Stimulated activated CD8-positive, alpha-beta memory T cell treated with anti-CD3 and anti-CD28 coated beads, Interleukin-12 subunit alpha, Interleukin-12 subunit beta, amount 100 ng/mL, for 4 hours (primary cell): Measurements from ENCODE around the gene JPH2.
"Not testable (repeated sequence)": the region's sequence is repeated elsewhere in the genome, so short reads cannot be mapped to it uniquely, and the experiment has no call there.

Experiments used
- DNase-seq: peaks from one replicate; pipeline ENCODE4 v3.0.0-alpha.2; 2020; ENCODE audit warnings: low read depth

The JPH2 gene

GRCh38 chr20:44187054-44187771 lies at the start of gene JPH2:
Gene JPH2 (minus strand): TSS chr20:44187188. CDS start chr20:44186705, 483 bp downstream.
- DNase-seq = no peak

DNA sequence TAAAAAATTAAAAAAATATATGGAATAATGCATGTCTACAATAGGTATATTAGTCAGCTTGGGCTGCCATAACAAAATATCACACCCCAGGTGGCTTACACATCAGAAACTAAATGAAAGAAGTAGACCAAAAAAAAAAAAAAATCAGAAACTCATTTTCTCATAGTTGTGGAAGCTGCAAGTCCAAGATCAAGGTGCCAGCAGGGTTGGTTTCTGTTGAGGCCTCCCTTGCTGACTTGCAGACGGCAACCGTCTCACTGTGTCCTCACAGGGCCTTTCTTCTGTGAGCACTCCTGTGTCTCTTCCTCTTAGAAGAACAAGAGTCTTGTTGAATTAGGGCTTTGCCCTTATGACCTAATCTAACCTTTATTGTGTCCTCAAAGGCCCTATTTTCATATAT lies 48.7 kb upstream of the JPH2 start:
- no peak for DNase-seq

DNA sequence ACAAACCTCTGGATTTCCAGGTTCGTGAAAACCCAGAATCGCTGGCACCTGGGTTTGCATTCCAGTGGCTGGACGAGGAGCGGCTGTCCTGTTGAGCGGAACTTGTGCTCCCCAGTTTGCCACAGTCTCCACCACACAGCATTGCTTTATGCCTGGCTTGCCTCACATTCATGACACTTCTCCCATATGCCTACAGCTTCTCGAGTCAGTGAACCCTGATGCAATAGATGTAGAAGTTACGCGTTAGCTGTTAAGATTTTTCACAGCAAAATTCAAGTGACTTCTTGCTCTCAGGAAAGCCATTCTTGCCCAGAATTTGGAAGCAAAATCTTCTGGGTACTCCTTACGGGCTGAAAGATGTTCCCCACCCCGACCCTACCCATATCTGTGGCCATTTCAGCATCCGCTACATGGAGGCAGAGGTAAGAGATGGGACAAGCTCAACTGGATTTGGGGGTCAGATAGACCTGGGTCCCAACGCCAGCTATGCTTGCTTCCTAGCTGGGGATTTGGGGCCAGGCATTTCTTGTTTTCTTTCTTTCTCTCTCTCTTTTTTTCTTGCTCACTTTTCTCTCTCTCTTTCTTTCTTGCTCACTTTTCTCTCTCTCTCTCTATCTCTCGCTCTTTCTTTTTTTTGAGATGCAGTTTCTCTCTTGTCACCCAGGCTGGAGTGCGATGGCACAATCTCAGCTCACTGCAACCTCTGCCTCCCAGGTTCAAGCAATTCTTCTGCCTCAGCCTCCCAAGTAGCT lies 47.8 kb upstream of the JPH2 start:
- no peak for DNase-seq

- DNase-seq = no peak
Observed at GRCh38 chr20:44233436-44234016, 46.5 kb upstream of the JPH2 start.

- DNase-seq = not testable (repeated sequence)
Observed at GRCh38 chr20:44232469-44232856, 45.5 kb upstream of the JPH2 start.

- no peak for DNase-seq
Observed at GRCh38 chr20:44231713-44232468, 44.9 kb upstream of the JPH2 start.

DNA sequence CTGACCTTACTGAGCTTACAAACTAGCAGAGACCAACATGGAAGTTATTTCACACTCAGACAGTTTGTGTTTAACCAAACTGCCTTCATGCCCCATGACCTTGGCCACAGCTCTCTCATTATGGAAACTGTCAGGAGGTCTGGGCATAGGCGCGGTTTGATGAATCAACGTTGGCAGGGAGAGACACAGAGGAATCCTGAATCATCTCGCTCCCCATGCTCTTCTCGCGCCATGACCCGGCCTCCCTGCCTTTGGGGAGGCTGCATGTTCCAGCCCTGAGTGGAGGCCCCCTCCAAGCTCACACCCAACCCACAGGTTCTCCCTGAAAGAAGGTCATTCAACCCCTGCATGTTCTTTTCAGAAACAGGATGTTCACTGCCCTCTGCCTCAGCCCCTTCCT lies 44.2 kb upstream of the JPH2 start:
- no peak for DNase-seq

DNA sequence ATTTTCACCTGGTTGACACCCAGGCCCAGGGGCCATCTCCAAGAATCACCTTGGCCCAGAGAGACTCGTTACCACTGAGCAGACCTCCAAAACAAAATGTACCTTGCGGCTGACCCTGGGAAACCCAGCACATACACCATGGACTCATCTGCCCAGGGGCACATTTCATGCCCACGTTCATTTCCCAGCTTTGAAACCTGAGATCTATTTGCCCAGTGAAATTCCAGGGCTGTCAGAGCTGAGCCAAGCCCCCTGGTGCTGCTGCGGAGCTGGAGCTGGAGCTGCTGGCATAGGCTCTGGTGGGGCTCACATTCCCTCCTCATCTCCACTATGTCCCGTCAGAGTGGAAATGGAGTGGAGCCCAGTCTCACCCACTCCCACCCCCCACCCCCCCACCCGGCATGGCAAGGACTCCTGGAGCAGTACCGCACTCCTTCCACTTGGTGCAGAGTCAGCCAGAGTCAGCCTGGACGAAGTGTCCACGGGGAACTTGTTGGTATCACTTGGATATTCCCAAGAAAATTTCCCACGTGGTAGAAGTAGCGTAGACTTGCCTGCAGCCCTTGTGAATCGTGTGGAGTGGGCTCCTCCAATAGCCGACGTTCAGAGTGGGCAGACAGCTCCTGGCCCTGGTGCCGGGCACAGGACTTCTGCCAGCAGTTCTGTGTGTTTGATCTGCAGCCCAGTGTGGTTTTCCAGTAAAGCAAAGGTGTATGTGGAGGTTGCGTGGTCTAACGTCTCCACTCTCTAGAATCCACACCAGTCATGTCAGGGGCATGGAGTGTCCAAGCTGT lies 41.7 kb upstream of the JPH2 start:
- DNase-seq = no peak

GRCh38 chr20:44224637-44225036 lies 37.6 kb upstream of the JPH2 start:
- no peak for DNase-seq

GRCh38 chr20:44223721-44224120 lies 36.7 kb upstream of the JPH2 start:
- no peak for DNase-seq

DNA sequence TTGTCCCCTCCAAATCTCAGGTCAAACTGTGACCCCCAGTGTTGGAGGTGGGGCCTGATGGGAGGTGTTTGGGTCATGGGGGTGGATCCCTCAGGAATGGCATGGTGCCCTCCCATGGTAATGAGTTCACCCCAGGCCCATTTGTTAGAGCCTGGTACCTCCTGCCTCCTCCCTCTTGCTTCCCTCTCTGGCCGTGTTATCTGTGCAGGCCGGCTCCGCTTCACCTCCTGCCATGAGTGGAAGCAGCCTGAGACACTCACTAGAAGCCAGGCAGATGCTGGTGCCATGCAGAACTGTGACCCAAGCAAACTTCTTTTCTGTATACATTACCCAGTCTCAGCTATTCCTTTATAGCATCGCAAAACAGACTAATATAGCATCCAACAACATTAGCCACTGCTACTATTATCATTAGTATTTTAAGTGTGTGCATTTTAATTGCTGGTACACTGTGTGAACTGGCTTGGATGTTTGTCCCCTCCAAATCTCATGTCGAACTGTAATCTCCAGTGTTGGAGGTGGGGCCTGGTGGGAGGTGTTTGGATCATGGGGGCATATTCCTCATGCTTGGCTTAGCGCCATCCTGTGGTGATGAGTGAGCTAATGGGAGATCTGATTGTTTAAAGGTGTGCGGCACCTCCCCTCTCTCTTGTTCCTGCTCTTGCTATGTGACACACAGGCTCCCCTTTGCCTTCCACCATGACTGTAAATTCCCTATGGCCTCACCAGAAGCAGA lies 35.8 kb upstream of the JPH2 start:
- DNase-seq = no peak

DNA sequence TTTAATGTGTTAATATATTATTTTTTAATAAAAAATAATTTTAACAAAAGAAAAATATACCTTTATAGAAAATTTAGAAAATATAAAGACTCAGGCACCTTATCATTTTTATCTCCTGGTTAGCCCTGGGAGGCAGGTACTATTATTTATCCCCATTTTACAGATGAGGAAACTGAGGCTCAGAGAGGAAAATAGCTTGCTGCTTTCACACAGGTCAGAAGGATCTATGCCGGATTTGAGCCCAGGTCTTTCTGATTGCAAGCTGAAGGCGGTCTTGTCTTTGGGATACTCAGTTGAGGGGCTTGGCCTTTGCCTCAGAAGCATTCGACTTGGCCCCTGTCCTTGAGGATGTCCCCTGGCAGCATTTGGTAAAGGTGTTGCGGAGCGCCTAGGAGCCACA lies 35.0 kb upstream of the JPH2 start:
- DNase-seq = no peak

GRCh38 chr20:44221368-44221954 lies 34.5 kb upstream of the JPH2 start:
- no peak for DNase-seq

DNA sequence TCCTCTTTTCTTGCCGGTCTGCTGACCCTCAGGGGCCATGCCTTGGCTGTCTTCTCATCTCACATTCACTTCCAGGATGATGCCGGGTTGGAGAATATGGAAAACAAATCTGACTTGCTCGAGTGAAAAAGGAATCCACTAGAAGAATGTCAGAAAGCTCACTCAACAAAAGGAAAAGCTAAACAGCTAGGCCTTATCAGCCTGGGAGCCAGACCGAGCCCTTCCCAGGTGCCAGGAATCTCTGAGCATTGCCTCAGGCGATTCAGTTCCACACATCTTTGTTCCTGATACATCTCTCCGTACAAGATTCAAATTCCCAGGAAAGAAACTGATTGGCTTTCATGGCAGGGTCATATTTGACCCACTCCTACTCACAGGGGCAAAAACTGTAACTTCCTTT lies 32.8 kb upstream of the JPH2 start:
- DNase-seq = no peak

- DNase-seq = no peak
Observed at GRCh38 chr20:44219170-44219730, 32.3 kb upstream of the JPH2 start.

- no peak for DNase-seq
Observed at GRCh38 chr20:44218446-44218845, 31.5 kb upstream of the JPH2 start.

DNA sequence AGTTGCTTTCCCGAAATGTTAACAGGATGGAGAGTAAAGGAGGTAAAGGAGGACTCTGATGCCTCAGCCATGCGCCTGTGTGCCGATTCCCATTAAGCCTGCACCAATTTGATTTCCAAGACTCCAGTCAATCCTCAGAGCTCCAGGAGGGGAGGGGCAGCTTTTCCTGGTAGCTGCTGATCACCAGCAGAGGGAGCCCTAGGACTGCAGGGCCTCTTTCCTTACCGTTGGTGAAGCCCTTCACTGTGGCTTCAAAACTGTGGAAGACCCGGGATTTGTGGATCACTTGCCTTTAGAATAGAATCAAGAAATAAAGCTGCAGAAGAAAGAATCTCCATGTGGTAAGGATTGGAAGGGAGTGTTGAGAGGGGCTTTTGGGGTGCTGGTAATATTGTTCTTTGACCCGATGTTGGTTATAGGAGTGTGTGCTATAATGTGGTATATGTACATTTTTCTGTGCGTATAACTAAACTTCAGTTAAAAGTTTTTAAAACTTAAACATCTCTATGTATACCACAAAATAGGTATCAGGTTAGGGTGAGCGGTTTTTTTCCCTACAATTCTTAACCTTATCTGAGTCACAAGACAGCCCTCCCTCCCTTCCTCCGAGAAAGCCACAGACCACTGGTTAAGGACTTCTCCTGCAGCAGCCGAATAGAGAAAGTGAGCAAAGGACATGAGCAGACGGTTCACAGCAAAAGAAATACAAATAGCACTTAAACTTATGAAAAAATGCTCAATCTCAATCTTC lies 30.5 kb upstream of the JPH2 start:
- no peak for DNase-seq

DNA sequence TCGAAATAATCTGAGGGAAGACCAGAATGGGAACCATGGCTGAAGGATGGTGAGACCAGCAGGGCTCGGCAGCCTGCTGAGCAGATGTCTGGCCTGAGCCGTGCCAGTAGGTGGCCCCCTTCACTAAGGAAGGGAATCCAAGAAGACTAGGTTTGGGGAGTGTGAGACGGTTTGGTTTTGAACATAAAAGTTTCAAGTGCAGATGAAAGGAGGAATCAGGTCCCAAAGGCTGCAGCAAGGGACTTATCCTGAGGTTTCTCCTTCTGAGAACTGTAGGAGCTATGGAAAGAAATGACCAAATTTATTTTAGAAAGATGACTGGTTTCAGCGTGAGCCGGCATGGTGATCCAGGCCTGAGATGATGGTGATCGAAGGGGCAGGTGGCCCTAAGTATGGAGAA lies 28.1 kb upstream of the JPH2 start:
- peak; percentile 42 for DNase-seq

- DNase-seq = no peak
Observed at GRCh38 chr20:44212792-44213191, 25.8 kb upstream of the JPH2 start.
